T-cell (primary cell): ENCODE data around the gene DIRAS1. TPM values are rescaled to one million over a fixed set of nuclear protein-coding genes. Genes with fewer than 3 reads are reported as not detected.

Source experiments
- ATAC-seq, 4 experiments: fragments of 200-7000 bp in 3 of 4; fragments of 150-1000 bp in 1 of 4; cut with Tn5 transposase; replicated peaks in 1 of 4; 1 replicate in 3 of 4; 2 replicates in 1 of 4; pipeline ENCODE4 v1.10.0; 2021; ENCODE audit warnings: moderate library complexity in 3 of 4, mild to moderate bottlenecking in 2 of 4, moderate number of reproducible peaks in 1 of 4
- CTCF ChIA-PET, 2 donors: fragments of 300-600 bp; sonication (Branson Sonifier 250); formaldehyde crosslinking; loops; one replicate each; lab custom pipeline; 2022; ENCODE audit warnings: antibody characterized with exemption in 2 of 2; lab: Charles Lee
- POLR2A ChIA-PET, 2 donors: fragments of 300-600 bp; sonication (Branson Sonifier 250); formaldehyde crosslinking; loops; one replicate each; lab custom pipeline; 2022; ENCODE audit warnings: antibody characterized with exemption in 2 of 2; lab: Charles Lee
- DNase-seq, 35 experiments: peaks; one replicate each; pipeline versions ENCODE4 v3.0.0 to v3.0.0-alpha.2; 2013 to 2023
- H3K27ac ChIP-seq: one replicate; pipeline ENCODE4 v1.5.1; 2013; ENCODE audit warnings: low read length
- H3K27me3 ChIP-seq, 2 experiments: replicated peaks in 1 of 2; 1 replicate in 1 of 2; 2 replicates in 1 of 2; pipeline versions ENCODE4 v1.6.1 to v1.7.0; 2013; ENCODE audit warnings: low read length in 1 of 2, mixed read lengths in 1 of 2; ENCODE audit not compliant: control insufficient read depth in 2 of 2, insufficient read depth in 2 of 2; ENCODE audit errors: extremely low read depth in 1 of 2
- H3K36me3 ChIP-seq, 2 donors: 1 replicate in 1 of 2; 2 replicates in 1 of 2; pipeline versions ENCODE4 v1.6.1 to v1.7.0; 2013; ENCODE audit warnings: low read length in 1 of 2; ENCODE audit not compliant: control insufficient read depth in 2 of 2, insufficient read depth in 1 of 2; ENCODE audit errors: extremely low read depth in 1 of 2
- H3K4me1 ChIP-seq, 2 experiments: 1 replicate in 1 of 2; 2 replicates in 1 of 2; pipeline versions ENCODE4 v1.6.1 to v1.7.0; 2013; ENCODE audit warnings: low read length in 2 of 2, mixed read lengths in 1 of 2; ENCODE audit not compliant: insufficient read depth in 2 of 2, control insufficient read depth in 1 of 2; ENCODE audit errors: extremely low read depth in 1 of 2
- H3K4me3 ChIP-seq, 2 donors: 1 replicate in 1 of 2; 2 replicates in 1 of 2; pipeline versions ENCODE4 v1.5.1 to v1.7.0; 2013; ENCODE audit warnings: mild to moderate bottlenecking in 2 of 2, low read length in 1 of 2, moderate library complexity in 1 of 2; ENCODE audit not compliant: control insufficient read depth in 1 of 2; ENCODE audit errors: extremely low read depth in 1 of 2
- H3K9me3 ChIP-seq: 2 replicates; pipeline ENCODE4 v1.7.0; 2013
- H3K27ac Mint-ChIP-seq, 2 donors: one replicate each; pipeline ENCODE4 v1.8.0; 2020 to 2021; ENCODE audit warnings: mild to moderate bottlenecking in 2 of 2, mixed read lengths in 2 of 2
- H3K27me3 Mint-ChIP-seq, 2 donors: one replicate each; pipeline ENCODE4 v1.8.0; 2021 to 2022; ENCODE audit warnings: mixed read lengths in 2 of 2
- H3K36me3 Mint-ChIP-seq: one replicate; pipeline ENCODE4 v1.8.0; 2021; ENCODE audit warnings: mixed read lengths
- H3K4me1 Mint-ChIP-seq, 3 donors: one replicate each; pipeline ENCODE4 v1.8.0; 2020 to 2022; ENCODE audit warnings: mixed read lengths in 3 of 3, mild to moderate bottlenecking in 1 of 3
- H3K4me3 Mint-ChIP-seq, 3 donors: one replicate each; pipeline ENCODE4 v1.8.0; 2020 to 2022; ENCODE audit warnings: mild to moderate bottlenecking in 3 of 3, mixed read lengths in 3 of 3, moderate library complexity in 3 of 3
- H3K9me3 Mint-ChIP-seq, 3 donors: one replicate each; pipeline ENCODE4 v1.8.0; 2020 to 2022; ENCODE audit warnings: mixed read lengths in 3 of 3
- WGBS: methylation state at CpG from one replicate; pipeline ENCODE4 v1.1.5; 2013; ENCODE audit warnings: missing lambda C conversion rate; ENCODE audit not compliant: insufficient coverage; 5-methylcytosine and 5-hydroxymethylcytosine counted together
- total RNA-seq, 35 experiments: library from RNA in 6 of 35; stranded (reverse) in 6 of 35; fragments of 120-200 nt in 1 of 35; gene quantifications; one replicate each; pipeline versions ENCODE4 v1.2.1 to v1.2.4 and lab custom pipeline; 2013 to 2026

Gene DIRAS1
- total RNA-seq, 5 donors from 2014 or later (not counting 1 experiment from before 2014, with no cell fraction given) = 0.53 to 0.70 (median 0.60) TPM

GRCh38 chr19:2755811-2756210, 34.6 kb upstream of the DIRAS1 start:
- no peak for ATAC-seq
- no peak for DNase-seq
- ChIA-PET CTCF (no interaction called here), POLR2A (no interaction called here)
- Mint-ChIP-seq H3K4me1 (peaks cover 0 to 4% (median 4%) of the 10 kb centered on the region in 3 donors), H3K9me3 (no peaks in the 10 kb centered on the region), H3K36me3 (peaks cover 18% of the 10 kb centered on the region), H3K27me3 (no peaks in the 10 kb centered on the region), H3K27ac (no peak overlapping the region), H3K4me3 (no peak overlapping the region)
- peaks cover 17 to 30% of the 10 kb centered on the region in 2 donors for H3K36me3 ChIP-seq
- H3K4me1 ChIP-seq = no peaks in the 10 kb centered on the region
- H3K9me3 ChIP-seq = no peaks in the 10 kb centered on the region
- H3K27me3 ChIP-seq = peaks cover 0 to 2% of the 10 kb centered on the region in 2 experiments
- WGBS = 94% methylated on average over 10 of the region's 16 CpGs
- no peak overlapping the region for H3K27ac ChIP-seq
- H3K4me3 ChIP-seq = no peak overlapping the region

GRCh38 chr19:2755448-2755705, 34.2 kb upstream of the DIRAS1 start:
- Mint-ChIP-seq H3K4me3 (no peak overlapping the region), H3K9me3 (no peaks in the 10 kb centered on the region), H3K27ac (no peak overlapping the region), H3K4me1 (peaks cover 0 to 4% (median 4%) of the 10 kb centered on the region in 3 donors), H3K27me3 (no peaks in the 10 kb centered on the region), H3K36me3 (peaks cover 15% of the 10 kb centered on the region)
- Histone ChIP-seq H3K27ac (no peak overlapping the region), H3K27me3 (peaks cover 0 to 2% of the 10 kb centered on the region in 2 experiments), H3K4me3 (no peak overlapping the region), H3K9me3 (no peaks in the 10 kb centered on the region), H3K36me3 (peaks cover 17 to 26% of the 10 kb centered on the region in 2 donors), H3K4me1 (no peaks in the 10 kb centered on the region)
- WGBS = 95% methylated on average over 13 of the region's 16 CpGs
- CTCF ChIA-PET = no interaction called here
- POLR2A ChIA-PET = no interaction called here
- no peak for DNase-seq
- no peak for ATAC-seq

DNA sequence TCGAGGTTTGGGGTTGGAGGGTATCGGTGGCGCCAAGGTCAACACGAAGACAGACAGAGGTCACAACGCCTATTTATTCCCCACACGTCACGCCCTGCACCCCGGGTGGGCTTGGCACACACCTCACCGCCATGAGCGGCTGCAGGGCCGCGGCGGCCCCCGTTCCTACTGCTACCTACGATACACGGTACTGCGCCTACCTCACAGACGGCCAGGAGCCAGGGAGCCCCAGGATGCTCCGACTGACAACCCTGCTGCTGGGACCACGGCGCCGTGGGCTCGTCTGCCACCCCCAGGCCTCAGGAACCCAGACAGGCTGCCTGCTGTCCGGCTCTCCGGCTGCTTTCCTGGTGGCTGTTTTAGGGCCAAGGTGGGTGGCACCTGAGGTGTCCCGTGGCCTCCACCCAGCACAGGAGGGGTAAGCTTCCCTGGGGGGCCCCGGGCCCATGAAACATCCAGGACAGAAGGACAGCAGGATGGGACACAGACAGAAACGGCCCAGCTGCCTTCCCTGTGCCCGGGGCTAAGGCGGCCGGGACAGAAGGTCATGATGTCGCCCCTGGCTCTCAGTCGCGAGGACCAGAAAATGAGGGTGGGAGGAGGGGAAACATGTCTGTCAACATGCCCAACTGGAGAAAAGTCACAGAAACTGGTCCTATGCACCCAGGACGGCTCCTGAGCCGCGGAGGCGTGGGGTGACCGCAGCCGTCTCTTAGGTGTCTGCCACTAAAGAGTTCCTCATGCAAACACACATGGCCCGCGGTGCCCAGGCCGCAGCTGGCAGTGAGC, 33.7 kb upstream of the DIRAS1 start:
- H3K27ac Mint-ChIP-seq = no peak overlapping the region

DNA sequence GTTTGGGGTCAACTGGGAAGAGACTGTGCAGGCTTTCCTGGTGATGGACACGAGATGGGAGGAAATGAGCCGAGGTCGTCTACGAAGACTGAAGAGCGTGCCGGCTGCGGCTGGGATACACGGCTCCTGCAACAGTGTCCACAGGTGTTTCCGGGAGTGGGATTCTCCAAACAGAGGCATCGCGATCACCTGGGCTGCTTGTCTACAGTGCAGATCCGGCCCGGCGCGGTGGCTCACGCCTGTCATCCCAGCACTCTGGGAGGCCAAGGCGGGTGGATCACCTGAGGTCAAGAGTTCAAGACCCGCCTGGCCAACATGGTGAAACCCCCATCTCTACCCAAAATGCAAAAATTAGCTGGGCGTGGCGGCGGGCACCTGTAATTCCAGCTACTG, 30.3 kb upstream of the DIRAS1 start:
- peaks cover 0 to 10% of the 10 kb centered on the region in 2 experiments for H3K27me3 ChIP-seq
- no peaks in the 10 kb centered on the region for H3K4me1 Mint-ChIP-seq
- ChIA-PET CTCF (no interaction called here), POLR2A (no interaction called here)
- no peaks in the 10 kb centered on the region for H3K9me3 Mint-ChIP-seq
- no peak overlapping the region for H3K27ac ChIP-seq
- H3K4me1 ChIP-seq = peaks cover 0 to 7% of the 10 kb centered on the region in 2 experiments
- H3K27ac Mint-ChIP-seq = no peak overlapping the region
- no peak overlapping the region for H3K4me3 Mint-ChIP-seq
- peaks cover 9 to 16% of the 10 kb centered on the region in 2 donors for H3K36me3 ChIP-seq
- 96% methylated on average over 15 of the region's 21 CpGs for WGBS
- ATAC-seq (no peak), DNase-seq (no peak)
- H3K9me3 ChIP-seq = no peaks in the 10 kb centered on the region
- H3K4me3 ChIP-seq = no peak overlapping the region
- no peaks in the 10 kb centered on the region for H3K27me3 Mint-ChIP-seq
- H3K36me3 Mint-ChIP-seq = peaks cover 4% of the 10 kb centered on the region

More for the DNA sequence above, 33.7 kb upstream of the DIRAS1 start:
- no peaks in the 10 kb centered on the region for H3K9me3 Mint-ChIP-seq
- no peaks in the 10 kb centered on the region for H3K27me3 Mint-ChIP-seq
- Histone ChIP-seq H3K27me3 (peaks cover 0 to 2% of the 10 kb centered on the region in 2 experiments), H3K9me3 (no peaks in the 10 kb centered on the region), H3K4me1 (no peaks in the 10 kb centered on the region), H3K36me3 (peaks cover 17 to 25% of the 10 kb centered on the region in 2 donors), H3K27ac (no peak overlapping the region), H3K4me3 (no peak overlapping the region)
- DNase-seq = no peak
- H3K36me3 Mint-ChIP-seq = peaks cover 15% of the 10 kb centered on the region
- ChIA-PET CTCF (no interaction called here), POLR2A (no interaction called here)
- no peak overlapping the region for H3K4me3 Mint-ChIP-seq
- no peak for ATAC-seq
- peaks cover 0 to 3% (median 2%) of the 10 kb centered on the region in 3 donors for H3K4me1 Mint-ChIP-seq
- WGBS = 98% methylated on average over 34 of the region's 43 CpGs

GRCh38 chr19:2750808-2751437, 29.8 kb upstream of the DIRAS1 start:
- H3K36me3 ChIP-seq = peaks cover 8 to 15% of the 10 kb centered on the region in 2 donors
- H3K4me1 ChIP-seq = peaks cover 0 to 7% of the 10 kb centered on the region in 2 experiments
- 78% methylated on average over 13 of the region's 17 CpGs for WGBS
- ATAC-seq = no peak
- no peak overlapping the region for H3K4me3 Mint-ChIP-seq
- H3K27ac ChIP-seq = no peak overlapping the region
- CTCF ChIA-PET = interaction anchor here in 1 of 2 donors (2.2 kb wide), 1 partner anchor 102 kb away, joined by 17 read pairs; no protein-coding TSS in a partner anchor
- no peaks in the 10 kb centered on the region for H3K4me1 Mint-ChIP-seq
- peaks cover 0 to 13% of the 10 kb centered on the region in 2 experiments for H3K27me3 ChIP-seq
- no peaks in the 10 kb centered on the region for H3K9me3 ChIP-seq
- POLR2A ChIA-PET = no interaction called here
- no peak for DNase-seq
- no peaks in the 10 kb centered on the region for H3K27me3 Mint-ChIP-seq
- H3K4me3 ChIP-seq = no peak overlapping the region
- H3K36me3 Mint-ChIP-seq = peaks cover 4% of the 10 kb centered on the region
- H3K27ac Mint-ChIP-seq = no peak overlapping the region
- H3K9me3 Mint-ChIP-seq = no peaks in the 10 kb centered on the region

- Mint-ChIP-seq H3K4me1 (no peaks in the 10 kb centered on the region), H3K27me3 (peaks cover 13% of the 10 kb centered on the region in 2 donors), H3K4me3 (no peak overlapping the region), H3K9me3 (no peaks in the 10 kb centered on the region), H3K36me3 (no peaks in the 10 kb centered on the region), H3K27ac (no peak overlapping the region)
- CTCF ChIA-PET = no interaction called here
- Histone ChIP-seq H3K4me1 (peaks cover 0 to 7% of the 10 kb centered on the region in 2 experiments), H3K36me3 (no peaks in the 10 kb centered on the region), H3K4me3 (no peak overlapping the region), H3K27me3 (peaks cover 0 to 13% of the 10 kb centered on the region in 2 experiments), H3K9me3 (no peaks in the 10 kb centered on the region), H3K27ac (no peak overlapping the region)
- POLR2A ChIA-PET = no interaction called here
- ATAC-seq (no peak), DNase-seq (no peak)
- WGBS = 93% methylated on average over 3 of the region's 7 CpGs
Measured at GRCh38 chr19:2747349-2747748, 26.2 kb upstream of the DIRAS1 start.
